ENCODE data around the gene SNX33. TPM values are rescaled to one million over a fixed set of nuclear protein-coding genes. Genes with fewer than 3 reads are reported as not detected.
A peak's percentile ranks its signal among the peaks of the same experiment; 100 is the strongest.

SNX33 gene
- total RNA-seq, 3 donors from 2014 or later (not counting 1 experiment from before 2014, with no cell fraction given): 2.5 to 5.6 (median 5.1) TPM

DNA sequence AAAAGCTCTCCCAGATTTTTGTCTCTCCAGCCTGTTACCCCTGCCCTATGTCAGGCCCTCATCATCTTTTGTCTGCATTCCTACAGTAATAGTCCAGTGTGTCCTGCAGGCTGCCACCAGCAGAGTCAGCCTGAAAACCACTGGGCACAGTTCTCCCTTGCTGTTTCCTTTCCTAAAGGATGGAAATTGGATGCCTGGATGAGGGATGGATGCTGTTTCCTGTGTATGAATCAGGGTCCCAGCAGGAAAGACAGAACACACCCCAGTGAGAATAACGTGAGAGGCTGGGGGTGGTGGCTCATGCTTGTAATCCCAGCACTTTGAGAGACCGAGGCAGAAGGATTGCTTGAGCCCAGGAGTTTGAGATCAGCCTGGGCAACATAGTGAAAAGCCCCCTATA is 3.3 kb upstream of the SNX33 start:
- ATAC-seq (no peak), DNase-seq (no peak)
- H3K36me3 Mint-ChIP-seq: no peaks in the 10 kb centered on the region

DNA sequence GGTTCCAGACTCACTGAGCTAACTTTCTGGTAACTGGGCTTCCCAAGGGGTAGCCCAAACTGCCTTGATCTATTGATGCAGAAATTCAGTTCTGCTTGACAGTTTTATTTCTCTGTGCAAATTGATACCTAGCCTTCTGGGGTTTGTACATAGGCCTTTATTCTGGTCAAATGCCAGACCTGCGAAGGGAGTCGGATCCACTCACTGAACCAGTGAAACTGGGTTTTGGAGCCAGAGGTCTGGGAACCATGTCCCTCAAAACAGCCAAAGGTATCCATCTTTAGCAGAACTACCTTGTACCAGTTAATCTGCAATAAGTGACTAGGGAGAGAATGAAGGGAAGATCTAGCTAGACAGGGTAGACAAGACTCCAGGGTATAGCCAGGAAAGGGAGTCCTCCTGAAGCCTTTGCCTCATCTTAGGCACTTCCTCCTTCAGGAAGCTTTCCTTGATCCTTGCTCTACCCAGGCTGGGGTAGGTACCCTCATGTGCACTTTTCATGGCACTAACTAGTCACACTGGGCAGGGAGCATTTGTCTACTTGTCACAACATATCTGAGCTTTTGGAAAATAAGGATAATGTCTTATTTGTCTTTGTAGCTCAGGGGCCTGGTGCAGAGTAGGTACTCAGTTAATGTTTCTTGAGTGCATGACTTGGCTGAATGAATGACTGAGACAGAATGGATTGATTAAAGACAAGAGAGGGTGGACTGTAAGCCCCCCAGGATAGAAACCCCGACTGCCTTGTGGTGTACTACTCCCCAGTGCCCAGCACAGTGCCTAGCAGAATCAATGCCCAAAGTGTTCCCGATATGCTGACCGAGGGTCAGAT is 1.4 kb upstream of the SNX33 start:
- Histone ChIP-seq H3K9me3 (ENCODE audit: control insufficient read depth, insufficient read depth, low read length) (no peaks in the 10 kb centered on the region), H3K4me3 (ENCODE audit: low read length) (peak overlapping the region; percentile 77), H3K4me1 (ENCODE audit: control insufficient read depth, insufficient read depth, low read length) (peaks cover 23% of the 10 kb centered on the region), H3K27ac (ENCODE audit: low read length) (no peak overlapping the region), H3K36me3 (ENCODE audit: control insufficient read depth, insufficient read depth, low read length) (no peaks in the 10 kb centered on the region), H3K27me3 (ENCODE audit: control insufficient read depth, insufficient read depth, low read length) (no peaks in the 10 kb centered on the region)
- TF ChIP-seq, protein P1, sequence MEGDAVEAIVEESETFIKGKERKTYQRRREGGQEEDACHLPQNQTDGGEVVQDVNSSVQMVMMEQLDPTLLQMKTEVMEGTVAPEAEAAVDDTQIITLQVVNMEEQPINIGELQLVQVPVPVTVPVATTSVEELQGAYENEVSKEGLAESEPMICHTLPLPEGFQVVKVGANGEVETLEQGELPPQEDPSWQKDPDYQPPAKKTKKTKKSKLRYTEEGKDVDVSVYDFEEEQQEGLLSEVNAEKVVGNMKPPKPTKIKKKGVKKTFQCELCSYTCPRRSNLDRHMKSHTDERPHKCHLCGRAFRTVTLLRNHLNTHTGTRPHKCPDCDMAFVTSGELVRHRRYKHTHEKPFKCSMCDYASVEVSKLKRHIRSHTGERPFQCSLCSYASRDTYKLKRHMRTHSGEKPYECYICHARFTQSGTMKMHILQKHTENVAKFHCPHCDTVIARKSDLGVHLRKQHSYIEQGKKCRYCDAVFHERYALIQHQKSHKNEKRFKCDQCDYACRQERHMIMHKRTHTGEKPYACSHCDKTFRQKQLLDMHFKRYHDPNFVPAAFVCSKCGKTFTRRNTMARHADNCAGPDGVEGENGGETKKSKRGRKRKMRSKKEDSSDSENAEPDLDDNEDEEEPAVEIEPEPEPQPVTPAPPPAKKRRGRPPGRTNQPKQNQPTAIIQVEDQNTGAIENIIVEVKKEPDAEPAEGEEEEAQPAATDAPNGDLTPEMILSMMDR (IDR thresholded peaks at IDR 0.05): no peak
- ATAC-seq (no peak), DNase-seq (no peak)
- Mint-ChIP-seq H3K36me3 (no peaks in the 10 kb centered on the region), H3K9me3 (no peaks in the 10 kb centered on the region), H3K4me3 (peak overlapping the region; percentile 84), H3K27ac (peak overlapping the region in 1 of 2 donors; percentile 80), H3K4me1 (peaks cover 20 to 27% of the 10 kb centered on the region in 2 donors), H3K27me3 (ENCODE audit: low read depth in 2 of 2) (peaks cover 0 to 2% of the 10 kb centered on the region in 2 donors)
- 56% methylated on average over 5 of the region's 5 CpGs for WGBS (ENCODE audit: insufficient coverage)
- intact Hi-C loops (cut with micrococcal nuclease): loop anchor here (10.0 kb wide), 1 partner anchor 282 kb away; the partner anchor contains the start of gene MAN2C1

More for the DNA sequence above, 3.3 kb upstream of the SNX33 start:
- Mint-ChIP-seq H3K27ac (no peak overlapping the region), H3K27me3 (ENCODE audit: low read depth in 2 of 2) (peaks cover 0 to 2% of the 10 kb centered on the region in 2 donors), H3K9me3 (no peaks in the 10 kb centered on the region), H3K4me1 (peaks cover 20 to 29% of the 10 kb centered on the region in 2 donors), H3K4me3 (no peak overlapping the region)
- no peaks in the 10 kb centered on the region for H3K9me3 ChIP-seq (ENCODE audit: control insufficient read depth, insufficient read depth, low read length)
- intact Hi-C loops (cut with micrococcal nuclease): loop anchor here (10.0 kb wide), 1 partner anchor 280 kb away; the partner anchor contains the start of gene MAN2C1
- TF ChIP-seq, protein P1 (IDR thresholded peaks at IDR 0.05): no peak
- H3K4me3 ChIP-seq (ENCODE audit: low read length): no peak overlapping the region
- no peaks in the 10 kb centered on the region for H3K27me3 ChIP-seq (ENCODE audit: control insufficient read depth, insufficient read depth, low read length)
- 95% methylated on average over 2 of the region's 2 CpGs for WGBS (ENCODE audit: insufficient coverage)
- H3K36me3 ChIP-seq (ENCODE audit: control insufficient read depth, insufficient read depth, low read length): no peaks in the 10 kb centered on the region
- no peak overlapping the region for H3K27ac ChIP-seq (ENCODE audit: low read length)
- H3K4me1 ChIP-seq (ENCODE audit: control insufficient read depth, insufficient read depth, low read length): peaks cover 32% of the 10 kb centered on the region

DNA sequence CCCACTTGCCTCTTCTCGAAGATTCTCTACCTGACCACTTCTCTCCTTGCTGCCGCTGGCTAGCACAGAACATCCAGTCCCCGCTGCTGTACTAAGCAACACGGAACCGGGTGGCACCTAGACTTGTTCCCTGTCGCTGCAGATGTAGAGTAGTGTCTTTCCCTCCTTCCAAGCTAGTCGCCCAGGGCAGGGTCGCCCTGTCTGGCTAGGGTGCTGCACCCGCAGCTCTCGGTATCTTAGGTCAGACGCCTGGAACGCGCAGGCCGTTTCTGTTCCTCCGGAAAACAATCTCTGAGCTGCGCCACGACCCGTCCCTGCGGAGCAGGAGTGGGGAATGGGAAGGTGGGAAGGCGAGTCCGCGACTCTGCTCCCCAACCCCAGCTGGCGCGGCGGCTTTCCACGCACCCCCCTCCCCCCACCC is 758 bp upstream of the SNX33 start:
- no peaks in the 10 kb centered on the region for H3K27me3 ChIP-seq (ENCODE audit: control insufficient read depth, insufficient read depth, low read length)
- H3K9me3 ChIP-seq (ENCODE audit: control insufficient read depth, insufficient read depth, low read length): no peaks in the 10 kb centered on the region
- Mint-ChIP-seq H3K36me3 (no peaks in the 10 kb centered on the region), H3K9me3 (no peaks in the 10 kb centered on the region), H3K27me3 (ENCODE audit: low read depth in 2 of 2) (peaks cover 0 to 2% of the 10 kb centered on the region in 2 donors), H3K27ac (peak overlapping the region in 1 of 2 donors; percentile 80), H3K4me3 (peak overlapping the region; percentile 84), H3K4me1 (peaks cover 25 to 33% of the 10 kb centered on the region in 2 donors)
- peak in 2 of 3 donors; percentile 21 to 28 for ATAC-seq
- H3K27ac ChIP-seq (ENCODE audit: low read length): no peak overlapping the region
- DNase-seq: peak in 1 of 2 donors; percentile 27
- H3K36me3 ChIP-seq (ENCODE audit: control insufficient read depth, insufficient read depth, low read length): no peaks in the 10 kb centered on the region
- peaks cover 27% of the 10 kb centered on the region for H3K4me1 ChIP-seq (ENCODE audit: control insufficient read depth, insufficient read depth, low read length)
- WGBS (ENCODE audit: insufficient coverage): 4% methylated on average over 24 of the region's 26 CpGs
- peak overlapping the region; percentile 77 for H3K4me3 ChIP-seq (ENCODE audit: low read length)
- TF ChIP-seq, protein P1 (IDR thresholded peaks at IDR 0.05): no peak
- intact Hi-C loops (cut with micrococcal nuclease): loop anchor here (10.0 kb wide), 1 partner anchor 282 kb away; the partner anchor contains the start of gene MAN2C1

Measured in natural killer cell (primary cell).